Endodermal cell (in vitro differentiated cells): ENCODE measurements around the gene MMP10. TPM values are rescaled to one million over a fixed set of nuclear protein-coding genes. Genes with fewer than 3 reads are reported as not detected.

Experiments used
- DNase-seq: peaks from one replicate; pipeline ENCODE4 v3.0.0-alpha.2; 2017
- H3K27ac ChIP-seq: 2 replicates; pipeline ENCODE4 v1.5.1; 2013; ENCODE audit warnings: mild to moderate bottlenecking, low read depth, low read length, moderate library complexity
- H3K27me3 ChIP-seq: 2 replicates; pipeline ENCODE4 v1.6.1; 2013; ENCODE audit warnings: mild to moderate bottlenecking, low read length, moderate library complexity; ENCODE audit not compliant: insufficient read depth, control insufficient read depth, poor library complexity, severe bottlenecking
- H3K36me3 ChIP-seq: 2 replicates; pipeline ENCODE4 v1.7.0; 2013; ENCODE audit warnings: mild to moderate bottlenecking, low read length, moderate library complexity; ENCODE audit not compliant: control insufficient read depth, insufficient read depth
- H3K4me1 ChIP-seq: one replicate; pipeline ENCODE4 v1.7.0; 2013; ENCODE audit warnings: low read length; ENCODE audit not compliant: control insufficient read depth, insufficient read depth
- H3K4me3 ChIP-seq: 2 replicates; pipeline ENCODE4 v1.5.1; 2013; ENCODE audit warnings: mild to moderate bottlenecking, low read length, moderate library complexity
- H3K9ac ChIP-seq: 2 replicates; pipeline ENCODE4 v1.6.1; 2013; ENCODE audit warnings: mild to moderate bottlenecking, low read length, moderate library complexity; ENCODE audit not compliant: poor library complexity, severe bottlenecking; ENCODE audit errors: extremely low read depth
- H3K9me3 ChIP-seq: 2 replicates; pipeline ENCODE4 v1.6.1; 2013; ENCODE audit warnings: mild to moderate bottlenecking, low read length, moderate library complexity; ENCODE audit not compliant: control insufficient read depth
- H3K27ac Mint-ChIP-seq: 2 replicates; pipeline ENCODE4 v1.8.0; 2020; ENCODE audit warnings: mixed read lengths
- H3K27me3 Mint-ChIP-seq: 2 replicates; pipeline ENCODE4 v1.8.0; 2021; ENCODE audit warnings: mild to moderate bottlenecking, mixed read lengths; ENCODE audit not compliant: insufficient read depth
- H3K36me3 Mint-ChIP-seq: 2 replicates; pipeline ENCODE4 v1.8.0; 2020; ENCODE audit warnings: low read depth, mixed read lengths
- H3K4me1 Mint-ChIP-seq: 2 replicates; pipeline ENCODE4 v1.8.0; 2020; ENCODE audit warnings: mixed read lengths
- H3K4me3 Mint-ChIP-seq: 2 replicates; pipeline ENCODE4 v1.8.0; 2020; ENCODE audit warnings: mild to moderate bottlenecking, moderate library complexity, mixed read lengths
- H3K9me3 Mint-ChIP-seq: 2 replicates; pipeline ENCODE4 v1.8.0; 2020; ENCODE audit warnings: mild to moderate bottlenecking, mixed read lengths
- WGBS, 2 experiments: methylation state at CpG; one replicate each; pipeline versions ENCODE4 v1.1.5 to v1.1.7; 2013; ENCODE audit warnings: missing lambda C conversion rate in 2 of 2, mixed read lengths in 1 of 2; ENCODE audit not compliant: insufficient coverage in 1 of 2, insufficient read length in 1 of 2; 5-methylcytosine and 5-hydroxymethylcytosine counted together
- total RNA-seq, 2 donors: library from RNA; stranded (reverse); fragmentation: NEBNext Ultra II Directional in 1 of 2; extraction: Animal tissue kit (Norgen Biotek cat#: 25700) in 1 of 2; gene quantifications; 2 replicates in 1 of 2; 3 replicates in 1 of 2; pipeline ENCODE4 v1.2.1, GENCODE V29; 2021
- TF ChIP-seq, protein P1 (sequence below): fragments of 200-600 bp; sonication (generic); conservative IDR thresholded peaks from 2 replicates; pipeline ENCODE4 v1.5.0; 2021; ENCODE audit warnings: antibody characterized with exemption, mild to moderate bottlenecking

MMP10 gene
- total RNA-seq, 2 donors from 2014 or later, result not detected

DNA sequence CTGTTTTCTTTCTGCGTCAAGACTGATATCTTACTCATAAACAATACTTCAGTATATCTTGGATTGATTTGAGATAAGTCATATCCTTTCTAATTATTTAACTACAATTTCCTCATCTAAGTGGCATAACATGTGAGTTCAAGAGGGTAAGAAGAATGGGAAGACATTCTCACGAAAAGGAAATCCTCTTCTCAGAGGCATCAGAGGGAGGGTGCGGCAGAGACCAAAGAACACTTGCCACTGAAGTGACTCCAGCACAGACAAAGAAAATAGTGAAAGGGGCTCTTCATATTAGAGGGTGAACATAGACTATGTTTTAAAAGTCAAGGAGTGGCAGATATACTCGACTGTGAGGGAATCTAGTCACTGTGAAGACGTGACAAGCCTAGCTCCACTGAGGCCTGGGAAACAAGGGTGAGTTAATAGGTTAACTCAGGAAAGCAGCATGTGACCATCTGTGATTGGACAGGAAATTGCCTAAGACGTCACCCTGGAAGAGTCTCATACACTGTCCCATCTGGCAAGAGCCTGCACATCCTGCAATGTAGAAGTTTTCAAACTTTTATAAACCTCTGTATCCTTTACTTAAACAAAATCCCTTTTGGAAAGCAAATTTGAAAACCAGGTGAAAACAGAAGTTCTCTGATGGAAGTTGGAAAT lies 19.4 kb upstream of the MMP10 start:
- Histone ChIP-seq H3K4me3 (no peak overlapping the region), H3K9ac (no peak overlapping the region), H3K27me3 (no peaks in the 10 kb centered on the region), H3K27ac (no peak overlapping the region), H3K4me1 (no peaks in the 10 kb centered on the region), H3K9me3 (no peaks in the 10 kb centered on the region), H3K36me3 (no peaks in the 10 kb centered on the region)
- H3K27me3 Mint-ChIP-seq, result no peaks in the 10 kb centered on the region
- WGBS, 2 experiments, result 82 to 89% methylated on average over 5 to 6 of the region's 6 CpGs
- DNase-seq, result no peak
- H3K9me3 Mint-ChIP-seq, result no peaks in the 10 kb centered on the region
- H3K27ac Mint-ChIP-seq, result peak overlapping the region; percentile 16
- H3K4me3 Mint-ChIP-seq, result no peak overlapping the region
- no peaks in the 10 kb centered on the region for H3K36me3 Mint-ChIP-seq
- TF ChIP-seq, protein P1, sequence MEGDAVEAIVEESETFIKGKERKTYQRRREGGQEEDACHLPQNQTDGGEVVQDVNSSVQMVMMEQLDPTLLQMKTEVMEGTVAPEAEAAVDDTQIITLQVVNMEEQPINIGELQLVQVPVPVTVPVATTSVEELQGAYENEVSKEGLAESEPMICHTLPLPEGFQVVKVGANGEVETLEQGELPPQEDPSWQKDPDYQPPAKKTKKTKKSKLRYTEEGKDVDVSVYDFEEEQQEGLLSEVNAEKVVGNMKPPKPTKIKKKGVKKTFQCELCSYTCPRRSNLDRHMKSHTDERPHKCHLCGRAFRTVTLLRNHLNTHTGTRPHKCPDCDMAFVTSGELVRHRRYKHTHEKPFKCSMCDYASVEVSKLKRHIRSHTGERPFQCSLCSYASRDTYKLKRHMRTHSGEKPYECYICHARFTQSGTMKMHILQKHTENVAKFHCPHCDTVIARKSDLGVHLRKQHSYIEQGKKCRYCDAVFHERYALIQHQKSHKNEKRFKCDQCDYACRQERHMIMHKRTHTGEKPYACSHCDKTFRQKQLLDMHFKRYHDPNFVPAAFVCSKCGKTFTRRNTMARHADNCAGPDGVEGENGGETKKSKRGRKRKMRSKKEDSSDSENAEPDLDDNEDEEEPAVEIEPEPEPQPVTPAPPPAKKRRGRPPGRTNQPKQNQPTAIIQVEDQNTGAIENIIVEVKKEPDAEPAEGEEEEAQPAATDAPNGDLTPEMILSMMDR, result no peak
- H3K4me1 Mint-ChIP-seq, result no peaks in the 10 kb centered on the region

GRCh38 chr11:102798012-102798746 lies 17.8 kb upstream of the MMP10 start, which contains the start of gene MMP1:
Gene MMP1 (minus strand): TSS chr11:102798160. CDS start chr11:102798092, 68 bp downstream.
- H3K27me3 Mint-ChIP-seq, result no peaks in the 10 kb centered on the region
- H3K4me1 Mint-ChIP-seq, result peaks cover 5% of the 10 kb centered on the region
- Histone ChIP-seq H3K4me1 (no peaks in the 10 kb centered on the region), H3K36me3 (no peaks in the 10 kb centered on the region), H3K27ac (no peak within 1 kb of the TSS), H3K4me3 (no peak within 1 kb of the TSS), H3K27me3 (no peaks in the 10 kb centered on the region), H3K9ac (no peak within 1 kb of the TSS), H3K9me3 (no peaks in the 10 kb centered on the region)
- no peak for DNase-seq
- WGBS, 2 experiments, result 89 to 98% methylated on average over 6 to 7 of the region's 7 CpGs
- H3K36me3 Mint-ChIP-seq, result no peaks in the 10 kb centered on the region
- no peak within 1 kb of the TSS for H3K27ac Mint-ChIP-seq
- no peaks in the 10 kb centered on the region for H3K9me3 Mint-ChIP-seq
- TF ChIP-seq, protein P1, result no peak
- H3K4me3 Mint-ChIP-seq, result no peak within 1 kb of the TSS

DNA sequence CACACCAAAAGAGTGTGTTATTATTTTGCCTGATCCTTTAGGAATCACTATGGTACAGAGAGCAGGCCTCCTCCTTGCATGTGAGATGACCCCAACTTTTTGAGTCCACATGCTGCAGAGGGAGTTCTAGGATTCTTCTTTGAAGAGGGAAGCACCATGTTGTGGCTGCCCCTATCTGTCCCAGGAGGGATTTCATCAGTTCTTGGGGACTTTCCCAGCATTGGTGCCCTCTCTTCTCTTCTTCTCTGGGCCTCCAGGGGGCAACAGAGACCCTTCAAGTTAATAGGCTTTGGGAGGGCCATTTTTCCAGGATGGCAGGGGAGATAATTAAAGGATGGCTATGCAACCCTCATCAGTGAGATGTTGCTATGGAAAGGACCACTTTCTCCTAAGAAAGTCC lies 14.0 kb upstream of the MMP10 start:
- Histone ChIP-seq H3K27ac (no peak overlapping the region), H3K27me3 (no peaks in the 10 kb centered on the region), H3K36me3 (no peaks in the 10 kb centered on the region), H3K4me1 (no peaks in the 10 kb centered on the region), H3K4me3 (no peak overlapping the region), H3K9me3 (no peaks in the 10 kb centered on the region), H3K9ac (no peak overlapping the region)
- peak; percentile 87 for DNase-seq
- TF ChIP-seq, protein P1, result peak; percentile 84
- Mint-ChIP-seq H3K4me1 (peaks cover 5% of the 10 kb centered on the region), H3K27me3 (no peaks in the 10 kb centered on the region), H3K4me3 (no peak overlapping the region), H3K36me3 (no peaks in the 10 kb centered on the region), H3K27ac (no peak overlapping the region), H3K9me3 (no peaks in the 10 kb centered on the region)
